C4-2B (cell line): ENCODE data around the gene IL3.

Source experiments
- H3K27ac ChIP-seq: fragments of 450-650 bp; 2 replicates; pipeline ENCODE4 v1.5.1; 2017
- CTCF ChIP-seq: fragments of 450-650 bp; conservative IDR thresholded peaks from 2 replicates; pipeline ENCODE4 v1.5.1; 2017; ENCODE audit warnings: mild to moderate bottlenecking
- ZFX ChIP-seq: fragments of 450-650 bp; IDR thresholded peaks from 2 replicates; pipeline ENCODE4 v1.6.1; 2017

Gene IL3

GRCh38 chr5:132081458-132081857 lies 21.0 kb downstream of the IL3 start:
- TF ChIP-seq CTCF (no peak), ZFX (no peak)
- no peak overlapping the region for H3K27ac ChIP-seq

- no peak overlapping the region for H3K27ac ChIP-seq
Observed at GRCh38 chr5:132082329-132083023, 22.0 kb downstream of the IL3 start.

GRCh38 chr5:132083071-132083678 lies 22.7 kb downstream of the IL3 start:
- TF ChIP-seq ZFX (no peak), CTCF (no peak)
- no peak overlapping the region for H3K27ac ChIP-seq

More at GRCh38 chr5:132082329-132083023, 22.0 kb downstream of the IL3 start:
- TF ChIP-seq ZFX = no peak
- no peak for TF ChIP-seq CTCF

- TF ChIP-seq ZFX = no peak
- TF ChIP-seq CTCF = no peak
- H3K27ac ChIP-seq = no peak overlapping the region
Observed at GRCh38 chr5:132085686-132086085, 25.2 kb downstream of the IL3 start.

GRCh38 chr5:132086277-132086794 lies 25.9 kb downstream of the IL3 start:
- TF ChIP-seq CTCF = no peak
- TF ChIP-seq ZFX = no peak

GRCh38 chr5:132087176-132087575 lies 26.7 kb downstream of the IL3 start:
- no peak for TF ChIP-seq ZFX
- no peak for TF ChIP-seq CTCF

More at GRCh38 chr5:132086277-132086794, 25.9 kb downstream of the IL3 start:
- H3K27ac ChIP-seq = no peak overlapping the region

GRCh38 chr5:132087661-132088060 lies 27.2 kb downstream of the IL3 start:
- TF ChIP-seq CTCF (no peak), ZFX (no peak)

More at GRCh38 chr5:132087176-132087575, 26.7 kb downstream of the IL3 start:
- no peak overlapping the region for H3K27ac ChIP-seq

More at GRCh38 chr5:132087661-132088060, 27.2 kb downstream of the IL3 start:
- no peak overlapping the region for H3K27ac ChIP-seq
